HL-60 (cell line): ENCODE data around the gene TAC3.
"Not testable (repeated sequence)": the region's sequence is repeated elsewhere in the genome, so short reads cannot be mapped to it uniquely, and the experiment has no call there.

Experiments used
- POLR2AphosphoS5 ChIP-seq: IDR thresholded peaks from 2 replicates; pipeline ENCODE4 v1.6.1; 2012; ENCODE audit warnings: low read depth
- TF ChIP-seq, protein P1 (sequence below): IDR thresholded peaks from one replicate; pipeline ENCODE4 v1.5.1; 2011; ENCODE audit warnings: low read length, control low read depth, inconsistent platforms; ENCODE audit not compliant: insufficient read depth
- TF ChIP-seq, protein P2 (sequence below): IDR thresholded peaks from 2 replicates; pipeline ENCODE4 v1.6.1; 2012; ENCODE audit warnings: low read depth; ENCODE audit not compliant: insufficient replicate concordance

DNA sequence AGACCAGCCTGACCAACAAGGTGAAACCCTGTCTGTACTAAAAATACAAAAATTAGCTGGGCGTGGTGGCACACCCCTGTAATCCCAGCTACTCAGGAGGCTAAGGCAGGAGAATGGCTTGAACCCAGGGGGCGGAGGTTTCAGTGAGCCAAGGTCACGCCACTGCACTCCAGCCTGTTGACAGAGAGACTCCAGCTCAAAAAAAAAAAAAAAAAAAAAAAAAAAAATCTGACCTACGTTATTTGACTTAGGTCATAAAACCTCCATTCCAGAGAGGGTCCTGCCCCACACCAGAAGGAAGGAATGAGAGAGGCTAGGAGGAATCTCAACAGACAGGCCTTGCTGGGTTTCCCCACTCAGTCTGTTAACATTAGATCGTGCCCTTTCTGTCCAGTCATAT is 2.0 kb upstream of the TAC3 start:
- TF ChIP-seq, protein P1, sequence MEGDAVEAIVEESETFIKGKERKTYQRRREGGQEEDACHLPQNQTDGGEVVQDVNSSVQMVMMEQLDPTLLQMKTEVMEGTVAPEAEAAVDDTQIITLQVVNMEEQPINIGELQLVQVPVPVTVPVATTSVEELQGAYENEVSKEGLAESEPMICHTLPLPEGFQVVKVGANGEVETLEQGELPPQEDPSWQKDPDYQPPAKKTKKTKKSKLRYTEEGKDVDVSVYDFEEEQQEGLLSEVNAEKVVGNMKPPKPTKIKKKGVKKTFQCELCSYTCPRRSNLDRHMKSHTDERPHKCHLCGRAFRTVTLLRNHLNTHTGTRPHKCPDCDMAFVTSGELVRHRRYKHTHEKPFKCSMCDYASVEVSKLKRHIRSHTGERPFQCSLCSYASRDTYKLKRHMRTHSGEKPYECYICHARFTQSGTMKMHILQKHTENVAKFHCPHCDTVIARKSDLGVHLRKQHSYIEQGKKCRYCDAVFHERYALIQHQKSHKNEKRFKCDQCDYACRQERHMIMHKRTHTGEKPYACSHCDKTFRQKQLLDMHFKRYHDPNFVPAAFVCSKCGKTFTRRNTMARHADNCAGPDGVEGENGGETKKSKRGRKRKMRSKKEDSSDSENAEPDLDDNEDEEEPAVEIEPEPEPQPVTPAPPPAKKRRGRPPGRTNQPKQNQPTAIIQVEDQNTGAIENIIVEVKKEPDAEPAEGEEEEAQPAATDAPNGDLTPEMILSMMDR, result not testable (repeated sequence)
- TF ChIP-seq, protein P2, sequence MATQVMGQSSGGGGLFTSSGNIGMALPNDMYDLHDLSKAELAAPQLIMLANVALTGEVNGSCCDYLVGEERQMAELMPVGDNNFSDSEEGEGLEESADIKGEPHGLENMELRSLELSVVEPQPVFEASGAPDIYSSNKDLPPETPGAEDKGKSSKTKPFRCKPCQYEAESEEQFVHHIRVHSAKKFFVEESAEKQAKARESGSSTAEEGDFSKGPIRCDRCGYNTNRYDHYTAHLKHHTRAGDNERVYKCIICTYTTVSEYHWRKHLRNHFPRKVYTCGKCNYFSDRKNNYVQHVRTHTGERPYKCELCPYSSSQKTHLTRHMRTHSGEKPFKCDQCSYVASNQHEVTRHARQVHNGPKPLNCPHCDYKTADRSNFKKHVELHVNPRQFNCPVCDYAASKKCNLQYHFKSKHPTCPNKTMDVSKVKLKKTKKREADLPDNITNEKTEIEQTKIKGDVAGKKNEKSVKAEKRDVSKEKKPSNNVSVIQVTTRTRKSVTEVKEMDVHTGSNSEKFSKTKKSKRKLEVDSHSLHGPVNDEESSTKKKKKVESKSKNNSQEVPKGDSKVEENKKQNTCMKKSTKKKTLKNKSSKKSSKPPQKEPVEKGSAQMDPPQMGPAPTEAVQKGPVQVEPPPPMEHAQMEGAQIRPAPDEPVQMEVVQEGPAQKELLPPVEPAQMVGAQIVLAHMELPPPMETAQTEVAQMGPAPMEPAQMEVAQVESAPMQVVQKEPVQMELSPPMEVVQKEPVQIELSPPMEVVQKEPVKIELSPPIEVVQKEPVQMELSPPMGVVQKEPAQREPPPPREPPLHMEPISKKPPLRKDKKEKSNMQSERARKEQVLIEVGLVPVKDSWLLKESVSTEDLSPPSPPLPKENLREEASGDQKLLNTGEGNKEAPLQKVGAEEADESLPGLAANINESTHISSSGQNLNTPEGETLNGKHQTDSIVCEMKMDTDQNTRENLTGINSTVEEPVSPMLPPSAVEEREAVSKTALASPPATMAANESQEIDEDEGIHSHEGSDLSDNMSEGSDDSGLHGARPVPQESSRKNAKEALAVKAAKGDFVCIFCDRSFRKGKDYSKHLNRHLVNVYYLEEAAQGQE, result not testable (repeated sequence)
- not testable (repeated sequence) for TF ChIP-seq POLR2AphosphoS5
